K562 (cell line): ENCODE measurements around the gene CPE. TPM values are rescaled to one million over a fixed set of nuclear protein-coding genes. Genes with fewer than 3 reads are reported as not detected.

Experiments used
- BACH1 ChIP-seq: fragments of 200-800 bp; sonication (Bioruptor generic); IDR thresholded peaks from 2 replicates; pipeline ENCODE4 v1.6.1; 2016; ENCODE audit warnings: missing genetic modification characterization, missing compliant biosample characterization
- COPS2 ChIP-seq: fragments of 450-650 bp; conservative IDR thresholded peaks from 2 replicates; pipeline ENCODE4 v1.6.1; 2016; ENCODE audit warnings: mild to moderate bottlenecking, moderate library complexity
- FOSL1 ChIP-seq: fragments of 200-800 bp; sonication (Bioruptor generic); conservative IDR thresholded peaks from 2 replicates; pipeline ENCODE4 v1.6.1; 2016; ENCODE audit warnings: missing genetic modification characterization, missing compliant biosample characterization
- HMGN3 ChIP-seq: IDR thresholded peaks from 2 replicates; pipeline ENCODE4 v1.6.1; 2011; ENCODE audit warnings: borderline replicate concordance, low read depth, mild to moderate bottlenecking, mixed read lengths, low read length; ENCODE audit not compliant: insufficient read length; ENCODE audit errors: extremely low read depth
- PATZ1 ChIP-seq: fragments of 250-450 bp; sonication (Bioruptor Pico); IDR thresholded peaks from 2 replicates; pipeline ENCODE4 v1.5.0; 2020; ENCODE audit warnings: mild to moderate bottlenecking, borderline replicate concordance
- RFX1 ChIP-seq: fragments of 450-650 bp; IDR thresholded peaks from 2 replicates; pipeline ENCODE4 v1.6.1; 2016; ENCODE audit warnings: mild to moderate bottlenecking, moderate library complexity
- SMC3 ChIP-seq: conservative IDR thresholded peaks from 2 replicates; pipeline ENCODE4 v1.6.1; 2011; ENCODE audit warnings: low read depth, low read length, improper control_type of control experiment; ENCODE audit not compliant: insufficient read depth
- THAP7 ChIP-seq: fragments of 250-450 bp; sonication (Bioruptor Pico); IDR thresholded peaks from 2 replicates; pipeline ENCODE4 v1.5.0; 2021
- ZBTB11 ChIP-seq, 3 experiments: fragments of 200-800 bp in 1 of 3; fragments of 250-450 bp in 1 of 3; fragments of 450-650 bp in 1 of 3; sonication (Bioruptor Pico) in 1 of 3; sonication (Bioruptor generic) in 1 of 3; formaldehyde crosslinking in 1 of 3; IDR thresholded peaks; 2 replicates each; pipeline versions ENCODE4 v1.6.1 to v1.8.0; 2016 to 2022; ENCODE audit warnings: mild to moderate bottlenecking in 2 of 3, missing genetic modification characterization in 2 of 3, missing compliant biosample characterization in 1 of 3, moderate library complexity in 1 of 3
- polyA plus RNA-seq, 8 experiments: library from polyadenylated mRNA; depleted of rRNA in 4 of 8; stranded (reverse) in 5 of 8; unstranded in 3 of 8; fragments of >200 nt; fragmentation: Nextera tagmentation in 2 of 8; fragmentation: Illumina TruSeq in 1 of 8; extraction: Ambion mirVana in 2 of 8; extraction: Trizol in 1 of 8; gene quantifications; 2 replicates each; pipeline versions ENCODE4 v1.2.1 to v1.2.3, GENCODE V29; 2011 to 2014; ENCODE audit warnings: inconsistent platforms in 1 of 8, missing spikeins in 1 of 8
- total RNA-seq, 7 experiments: library from RNA; depleted of rRNA in 6 of 7; stranded (reverse); fragments of >200 nt in 6 of 7; fragmentation: Illumina TruSeq in 2 of 7; extraction: Trizol in 2 of 7; gene quantifications; 2 replicates each; pipeline versions ENCODE4 v1.2.1 to v1.2.3, GENCODE V29; 2011 to 2021; ENCODE audit warnings: low replicate concordance in 1 of 7
- TF ChIP-seq, protein P1 (sequence below): fragments of 250-450 bp; sonication (Bioruptor Pico); IDR thresholded peaks from 2 replicates; pipeline ENCODE4 v1.9.0; 2021; ENCODE audit warnings: mild to moderate bottlenecking, inconsistent platforms

CPE gene
- total and polyA plus RNA-seq, 9 of the 15 experiments (the other 6 are each of a cell fraction or from before 2014, with no cell fraction given): 0.04 to 0.16 (median 0.06) TPM; not detected in 4

DNA sequence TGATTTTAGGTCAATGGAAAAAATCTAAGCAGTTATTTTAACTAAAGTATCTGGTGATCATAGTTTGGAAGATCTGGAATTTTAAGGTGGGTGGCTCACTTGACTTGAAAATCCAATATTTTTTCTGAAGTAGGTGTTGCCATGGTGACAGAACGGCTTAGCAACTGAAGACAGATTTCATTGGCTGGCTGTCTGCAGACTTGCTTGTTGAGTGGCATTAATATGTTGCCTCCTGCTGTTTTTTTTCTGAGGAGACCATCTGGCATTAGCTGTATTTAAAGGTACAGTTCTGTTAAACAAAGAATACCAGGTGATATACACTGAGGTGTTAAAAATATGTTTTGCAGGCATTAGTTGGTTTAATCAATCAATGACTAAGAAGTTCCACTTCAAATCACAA is 19.8 kb downstream of the CPE start (continued):
- no peak for TF ChIP-seq PATZ1 (CRISPR knock-in tag)
- TF ChIP-seq FOSL1 (tag): no peak
- TF ChIP-seq ZBTB11 (CRISPR knock-in tag; IDR thresholded peaks at IDR 0.05): no peak
- no peak for TF ChIP-seq THAP7 (CRISPR knock-in tag)
- peak; percentile 87 for TF ChIP-seq RFX1
- TF ChIP-seq, protein P1, sequence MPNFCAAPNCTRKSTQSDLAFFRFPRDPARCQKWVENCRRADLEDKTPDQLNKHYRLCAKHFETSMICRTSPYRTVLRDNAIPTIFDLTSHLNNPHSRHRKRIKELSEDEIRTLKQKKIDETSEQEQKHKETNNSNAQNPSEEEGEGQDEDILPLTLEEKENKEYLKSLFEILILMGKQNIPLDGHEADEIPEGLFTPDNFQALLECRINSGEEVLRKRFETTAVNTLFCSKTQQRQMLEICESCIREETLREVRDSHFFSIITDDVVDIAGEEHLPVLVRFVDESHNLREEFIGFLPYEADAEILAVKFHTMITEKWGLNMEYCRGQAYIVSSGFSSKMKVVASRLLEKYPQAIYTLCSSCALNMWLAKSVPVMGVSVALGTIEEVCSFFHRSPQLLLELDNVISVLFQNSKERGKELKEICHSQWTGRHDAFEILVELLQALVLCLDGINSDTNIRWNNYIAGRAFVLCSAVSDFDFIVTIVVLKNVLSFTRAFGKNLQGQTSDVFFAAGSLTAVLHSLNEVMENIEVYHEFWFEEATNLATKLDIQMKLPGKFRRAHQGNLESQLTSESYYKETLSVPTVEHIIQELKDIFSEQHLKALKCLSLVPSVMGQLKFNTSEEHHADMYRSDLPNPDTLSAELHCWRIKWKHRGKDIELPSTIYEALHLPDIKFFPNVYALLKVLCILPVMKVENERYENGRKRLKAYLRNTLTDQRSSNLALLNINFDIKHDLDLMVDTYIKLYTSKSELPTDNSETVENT: no peak
- TF ChIP-seq BACH1 (tag): no peak
- no peak for TF ChIP-seq HMGN3
- no peak for TF ChIP-seq SMC3
- no peak for TF ChIP-seq COPS2
